AG09319 (cell line): ENCODE results near the gene ITFG1.

ENCODE experiments used
- DNase-seq: peaks from one replicate; pipeline ENCODE4 v3.0.0-alpha.2; 2010; ENCODE audit warnings: low read depth; ENCODE audit errors: extremely low read depth
- TF ChIP-seq, protein P1 (sequence below): IDR thresholded peaks from 2 replicates; pipeline ENCODE4 v1.5.1; 2011; ENCODE audit warnings: low read depth, mild to moderate bottlenecking, inconsistent platforms, low read length, moderate library complexity

ITFG1 gene

DNA sequence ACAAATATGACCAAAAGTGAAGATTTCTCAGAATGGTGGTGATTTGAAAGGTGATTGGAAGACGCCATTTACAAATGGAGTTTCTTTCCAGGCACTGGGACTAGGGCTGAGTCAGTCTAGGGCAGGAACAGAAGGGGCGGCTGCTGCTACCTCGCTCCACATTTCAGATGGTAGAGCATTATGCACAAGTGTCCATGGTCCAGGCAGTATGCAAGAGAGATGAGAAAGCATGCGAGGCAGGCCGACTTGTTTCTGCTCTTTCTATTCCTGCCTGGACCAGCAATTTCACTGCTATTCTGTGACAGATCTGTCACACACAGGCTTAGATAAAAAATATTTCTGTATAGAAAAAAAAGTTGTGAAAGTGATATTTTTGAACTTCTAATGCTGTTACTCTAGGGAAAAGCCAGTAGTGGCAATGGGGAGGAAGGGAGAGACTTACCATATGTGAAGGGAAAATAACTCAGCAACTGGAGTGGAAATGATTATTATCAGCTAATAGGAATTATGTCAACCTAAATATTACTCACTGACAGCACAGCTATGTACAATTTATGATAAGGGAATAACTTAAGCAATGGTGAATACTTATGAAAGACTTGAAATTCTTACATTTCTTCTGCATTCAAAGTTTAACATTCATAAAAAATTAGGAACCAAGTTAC, 182.4 kb downstream of the ITFG1 start:
- TF ChIP-seq, protein P1, sequence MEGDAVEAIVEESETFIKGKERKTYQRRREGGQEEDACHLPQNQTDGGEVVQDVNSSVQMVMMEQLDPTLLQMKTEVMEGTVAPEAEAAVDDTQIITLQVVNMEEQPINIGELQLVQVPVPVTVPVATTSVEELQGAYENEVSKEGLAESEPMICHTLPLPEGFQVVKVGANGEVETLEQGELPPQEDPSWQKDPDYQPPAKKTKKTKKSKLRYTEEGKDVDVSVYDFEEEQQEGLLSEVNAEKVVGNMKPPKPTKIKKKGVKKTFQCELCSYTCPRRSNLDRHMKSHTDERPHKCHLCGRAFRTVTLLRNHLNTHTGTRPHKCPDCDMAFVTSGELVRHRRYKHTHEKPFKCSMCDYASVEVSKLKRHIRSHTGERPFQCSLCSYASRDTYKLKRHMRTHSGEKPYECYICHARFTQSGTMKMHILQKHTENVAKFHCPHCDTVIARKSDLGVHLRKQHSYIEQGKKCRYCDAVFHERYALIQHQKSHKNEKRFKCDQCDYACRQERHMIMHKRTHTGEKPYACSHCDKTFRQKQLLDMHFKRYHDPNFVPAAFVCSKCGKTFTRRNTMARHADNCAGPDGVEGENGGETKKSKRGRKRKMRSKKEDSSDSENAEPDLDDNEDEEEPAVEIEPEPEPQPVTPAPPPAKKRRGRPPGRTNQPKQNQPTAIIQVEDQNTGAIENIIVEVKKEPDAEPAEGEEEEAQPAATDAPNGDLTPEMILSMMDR, result no peak
- DNase-seq, result no peak

DNA sequence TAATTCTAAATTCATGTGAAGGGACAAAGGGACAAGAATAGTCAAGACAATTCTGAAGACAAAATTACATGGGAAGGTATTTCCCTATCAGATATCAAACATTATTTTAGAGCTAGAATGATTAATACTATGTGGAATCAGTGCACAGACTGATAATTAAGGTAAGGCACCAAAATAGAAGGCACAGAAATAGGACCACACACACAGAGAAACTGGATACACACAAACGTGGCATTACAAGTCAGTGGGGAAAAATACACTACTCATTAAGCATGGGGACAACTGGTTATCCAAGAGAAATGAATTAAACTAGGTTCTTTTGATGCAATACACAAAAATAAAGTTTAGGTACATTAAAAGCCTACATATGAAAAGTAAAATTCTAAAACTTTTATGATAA, 184.3 kb downstream of the ITFG1 start:
- TF ChIP-seq, protein P1, result no peak
- DNase-seq, result no peak

DNA sequence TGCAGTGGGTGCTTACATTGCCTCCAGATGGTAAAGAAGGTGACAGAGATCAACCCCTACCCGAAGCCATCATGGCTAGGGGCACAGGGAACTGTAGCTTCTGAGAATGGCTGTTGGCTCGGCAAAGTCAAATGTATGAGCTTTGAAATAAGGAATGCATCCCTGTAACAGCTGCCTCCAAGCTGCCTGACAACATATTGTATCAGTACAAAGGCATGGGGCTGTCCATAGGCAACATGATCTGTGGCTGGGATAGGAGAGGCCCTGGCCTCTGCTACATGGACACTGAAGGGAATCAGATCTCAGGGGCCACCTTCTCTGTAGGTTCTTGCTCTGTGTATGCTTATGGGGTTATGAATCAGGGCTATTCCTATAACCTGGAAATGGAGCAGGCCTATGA, 197.9 kb downstream of the ITFG1 start:
- TF ChIP-seq, protein P1, result no peak
- no peak for DNase-seq

DNA sequence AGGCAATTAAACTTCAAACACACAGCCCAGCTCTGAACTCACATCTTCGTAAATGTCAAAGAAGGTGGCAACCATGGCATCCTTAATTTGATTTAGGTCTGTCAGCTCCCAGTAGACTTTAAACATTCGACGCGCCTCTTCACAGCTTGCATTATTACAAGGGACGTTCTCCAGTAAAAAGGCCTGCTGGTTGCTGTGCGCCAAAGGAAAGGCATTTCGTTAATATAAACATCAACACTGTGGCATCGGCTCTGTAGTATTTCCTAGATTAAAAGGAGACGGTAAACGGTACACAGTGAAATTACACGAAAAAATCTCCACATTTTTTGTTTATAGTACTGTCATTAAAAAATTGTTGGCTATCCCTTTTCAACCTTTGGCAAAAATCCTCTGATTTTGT, 200.4 kb downstream of the ITFG1 start:
- no peak for DNase-seq
- TF ChIP-seq, protein P1, result no peak

DNA sequence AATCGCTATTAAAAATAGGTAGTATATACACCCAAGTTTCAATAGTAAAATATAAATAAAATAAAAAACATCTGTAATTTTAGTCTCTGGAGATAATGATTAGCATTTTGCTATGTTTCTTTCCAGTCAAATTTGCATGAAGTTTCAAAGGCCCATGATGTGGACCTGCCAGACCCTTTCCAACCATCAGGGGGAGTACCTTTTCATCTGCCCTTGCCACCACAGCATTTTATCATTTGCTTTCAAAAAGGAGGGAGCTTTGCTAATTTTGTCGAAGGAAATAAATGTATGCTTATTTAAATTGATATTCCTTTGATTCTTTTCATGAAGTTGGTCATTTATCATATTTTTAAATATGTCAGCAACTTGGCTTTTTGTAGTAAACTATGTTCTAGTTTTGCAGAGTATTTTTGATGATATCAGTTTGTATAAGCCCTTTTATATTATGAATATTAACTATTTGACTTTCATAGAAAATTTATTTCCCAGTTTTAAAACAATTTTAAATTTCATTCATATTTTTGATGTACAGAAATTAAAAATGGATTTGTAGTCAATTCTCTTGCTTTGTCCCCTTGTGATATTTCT, 201.9 kb downstream of the ITFG1 start:
- TF ChIP-seq, protein P1, result peak; percentile 62
- no peak for DNase-seq

DNA sequence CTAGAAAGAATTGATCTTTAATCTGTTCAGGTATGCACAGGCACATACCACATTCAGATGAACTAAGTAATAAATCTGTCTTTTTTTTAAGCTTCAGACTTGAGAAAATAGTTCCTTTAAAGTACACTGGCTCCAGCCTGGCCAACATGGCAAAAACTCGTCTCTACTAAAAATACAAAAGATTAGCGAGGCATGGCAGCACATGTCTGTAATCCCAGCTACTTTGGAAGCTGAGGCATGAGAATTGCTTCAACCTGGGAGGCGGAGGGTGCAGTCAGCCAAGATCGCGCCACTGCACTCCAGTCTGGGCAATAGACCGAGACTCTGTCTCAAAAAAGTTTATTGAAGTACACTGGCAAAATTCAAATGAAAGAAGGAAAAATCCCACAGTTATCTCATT, 206.1 kb downstream of the ITFG1 start:
- TF ChIP-seq, protein P1, result no peak
- DNase-seq, result no peak

DNA sequence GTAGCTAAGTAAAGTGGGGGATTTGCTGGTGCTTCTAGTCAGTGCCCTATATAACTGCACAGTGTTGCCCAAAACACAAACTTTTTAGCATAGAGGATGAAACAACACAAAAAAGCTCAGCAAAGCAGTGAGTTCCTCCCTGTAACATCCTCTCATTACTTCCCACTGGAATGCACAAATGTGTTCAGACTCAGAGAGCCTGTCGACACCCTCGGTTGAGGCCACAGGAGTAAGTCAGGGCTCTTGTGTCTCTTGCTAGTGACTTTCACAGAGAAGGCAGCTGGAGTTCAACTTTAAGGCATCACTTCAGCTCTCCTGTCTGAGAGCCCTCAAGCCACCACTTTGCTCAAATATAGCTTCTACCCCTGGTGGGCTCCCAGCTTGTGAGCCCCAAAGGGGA, 209.9 kb downstream of the ITFG1 start:
- TF ChIP-seq, protein P1, result no peak
- DNase-seq, result no peak
